T-helper 1 cell (primary cell): ENCODE measurements around the gene RNU7-1.
"Not testable (repeated sequence)": the region's sequence is repeated elsewhere in the genome, so short reads cannot be mapped to it uniquely, and the experiment has no call there.

Experiments used
- DNase-seq, 5 donors: peaks; one replicate each; pipeline ENCODE4 v3.0.0-alpha.2; 2012 to 2020
- total RNA-seq, 4 donors: gene quantifications; one replicate each; lab custom pipeline; 2026; lab: John Stamatoyannopoulos, UW

The RNU7-1 gene
- 0 reads per million in 4 donors for total RNA-seq

DNA sequence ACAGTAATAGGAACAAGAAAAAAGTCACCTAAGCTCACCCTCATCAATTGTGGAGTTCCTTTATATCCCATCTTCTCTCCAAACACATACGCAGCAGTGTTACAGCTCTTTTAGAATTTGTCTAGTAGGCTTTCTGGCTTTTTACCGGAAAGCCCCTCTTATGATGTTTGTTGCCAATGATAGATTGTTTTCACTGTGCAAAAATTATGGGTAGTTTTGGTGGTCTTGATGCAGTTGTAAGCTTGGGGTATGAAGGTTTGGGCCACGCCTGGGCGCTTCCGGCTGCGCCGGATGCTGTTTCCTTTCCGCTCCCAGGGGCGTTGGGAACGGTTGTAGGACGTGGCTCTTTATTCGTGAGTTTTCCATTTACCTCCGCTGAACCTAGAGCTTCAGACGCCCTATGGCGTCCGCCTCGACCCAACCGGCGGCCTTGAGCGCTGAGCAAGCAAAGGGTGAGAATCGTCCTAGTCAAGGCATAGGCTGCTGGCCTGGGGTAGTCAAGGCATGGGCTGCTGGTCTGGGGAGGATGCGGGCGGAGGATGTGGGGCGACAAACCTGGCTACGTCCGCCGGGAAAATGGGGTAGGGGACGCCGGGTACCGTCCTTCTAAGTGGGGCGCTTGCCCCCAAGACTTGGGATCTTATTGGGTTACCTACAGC lies at the start of gene RNU7-1, which contains the start of gene C12orf57:
RNU7-1 (plus strand) TSS at position 95 of the 659 bp plus-strand sequence.
C12orf57 (plus strand) TSS at position 301 of the 659 bp plus-strand sequence; CDS start at position 401, 100 bp downstream.
- DNase-seq: peak; percentile 57 to 95 (median 67)

GRCh38 chr12:6894321-6894720 lies 49.3 kb upstream of the RNU7-1 start:
- no peak for DNase-seq

- no peak for DNase-seq
Measured at GRCh38 chr12:6896846-6897435, 46.7 kb upstream of the RNU7-1 start.

DNA sequence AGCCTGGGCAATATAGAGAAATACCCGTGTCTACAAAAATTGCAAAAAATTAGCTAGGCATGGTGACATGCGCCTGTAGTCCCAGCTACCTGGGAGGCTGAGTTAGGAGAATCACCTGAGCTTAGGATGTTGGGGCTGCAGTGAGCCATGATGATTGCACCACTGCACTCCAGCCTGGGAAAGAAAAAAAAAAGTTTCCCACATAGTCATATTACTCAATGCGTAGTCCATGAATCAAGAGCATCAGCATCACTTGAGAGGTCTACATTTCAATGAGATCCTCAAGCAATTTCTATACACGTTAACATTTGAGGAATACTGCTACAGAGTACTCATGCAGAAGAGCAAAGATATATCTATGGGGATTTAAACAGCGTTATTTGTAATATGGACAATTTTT lies 44.2 kb upstream of the RNU7-1 start:
- no peak for DNase-seq

DNA sequence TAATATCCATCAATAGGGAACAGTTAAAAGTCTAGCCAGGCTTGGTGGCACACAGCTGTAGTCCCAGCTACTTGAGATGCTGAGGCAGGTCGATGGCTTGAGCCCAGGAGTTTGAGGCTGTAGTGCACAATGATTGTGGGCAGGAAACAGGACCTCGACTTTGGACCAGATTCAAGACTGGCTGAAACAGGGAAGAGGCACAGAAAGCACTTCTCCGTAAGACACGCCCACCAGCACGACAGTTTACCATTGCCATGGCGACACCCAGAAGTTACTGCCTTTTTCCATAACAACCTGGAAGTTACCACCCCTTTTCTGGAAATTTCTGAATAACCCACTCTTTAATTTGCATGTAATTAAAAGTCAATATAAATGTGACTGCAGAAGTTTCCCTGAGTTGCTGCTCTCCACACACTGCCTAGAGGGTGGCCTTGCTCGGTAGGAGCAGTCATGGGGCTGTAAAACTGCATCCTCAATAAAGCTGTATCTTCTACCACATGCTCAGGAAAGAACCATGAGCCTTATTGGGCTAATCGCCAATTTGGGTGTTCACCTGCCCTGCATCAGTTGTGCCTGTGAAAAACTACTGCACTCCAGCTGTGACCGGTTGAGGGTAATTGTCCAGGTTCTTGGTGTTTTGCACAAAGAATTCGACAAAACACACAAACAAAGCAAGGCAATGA lies 43.6 kb upstream of the RNU7-1 start:
- no peak for DNase-seq

DNA sequence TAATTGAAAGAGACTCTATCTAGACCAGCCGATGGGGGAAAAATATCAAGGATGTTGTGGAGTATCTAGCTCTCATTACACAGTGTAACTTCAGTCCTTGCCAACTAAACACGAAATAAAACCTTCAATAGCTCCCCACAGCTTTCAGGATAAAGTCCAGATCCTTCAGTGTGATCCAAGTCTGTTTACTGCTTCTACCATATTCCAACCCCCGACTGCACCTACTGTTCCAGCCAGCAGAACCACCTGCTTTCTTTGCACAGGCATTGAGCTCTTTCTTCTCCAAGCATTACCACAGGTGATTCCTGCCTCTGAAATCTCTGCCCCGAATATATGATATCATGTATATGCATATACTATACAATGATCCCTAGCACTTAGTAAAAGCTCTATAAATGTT lies 41.2 kb upstream of the RNU7-1 start:
- DNase-seq: no peak

DNA sequence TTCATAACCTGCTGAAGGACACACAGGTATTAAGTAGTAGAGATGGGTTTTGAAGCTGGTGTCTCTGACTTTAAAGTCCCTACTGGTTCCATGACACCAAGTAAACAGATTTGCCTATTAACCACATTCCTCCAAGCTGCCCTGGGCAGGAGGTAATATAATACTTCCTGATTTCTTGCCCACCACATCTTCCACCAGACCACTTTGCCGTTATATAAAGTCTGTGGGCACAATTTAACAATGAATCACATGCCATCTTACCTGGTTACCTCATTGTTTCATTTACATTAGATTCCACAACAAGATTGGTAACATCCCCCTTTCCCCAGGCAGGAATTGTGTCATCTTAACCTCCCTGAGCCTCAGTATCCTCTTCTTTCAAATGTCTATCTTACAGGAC lies 39.9 kb upstream of the RNU7-1 start:
- no peak for DNase-seq

GRCh38 chr12:6904280-6905276 lies 39.0 kb upstream of the RNU7-1 start, which contains the start of gene LRRC23:
TSS of gene LRRC23 (plus strand) at chr12:6904822. CDS start at chr12:6905634, 812 bp downstream.
- DNase-seq: peak; percentile 94 to 99 (median 96)

- no peak for DNase-seq
Measured at GRCh38 chr12:6905414-6906040, 38.1 kb upstream of the RNU7-1 start.

- DNase-seq: not testable (repeated sequence)
Measured at GRCh38 chr12:6908141-6908540, 35.5 kb upstream of the RNU7-1 start.

- DNase-seq: no peak
Measured at GRCh38 chr12:6909421-6910145, 34.0 kb upstream of the RNU7-1 start.

GRCh38 chr12:6912164-6912935 lies 31.3 kb upstream of the RNU7-1 start:
- no peak for DNase-seq

GRCh38 chr12:6914246-6914946 lies 29.2 kb upstream of the RNU7-1 start, which contains the start of gene ENO2:
TSS of gene ENO2 (plus strand) at chr12:6914580. CDS start at chr12:6915833, 1,253 bp downstream.
- DNase-seq: peak; percentile 70 to 87 (median 78)

DNA sequence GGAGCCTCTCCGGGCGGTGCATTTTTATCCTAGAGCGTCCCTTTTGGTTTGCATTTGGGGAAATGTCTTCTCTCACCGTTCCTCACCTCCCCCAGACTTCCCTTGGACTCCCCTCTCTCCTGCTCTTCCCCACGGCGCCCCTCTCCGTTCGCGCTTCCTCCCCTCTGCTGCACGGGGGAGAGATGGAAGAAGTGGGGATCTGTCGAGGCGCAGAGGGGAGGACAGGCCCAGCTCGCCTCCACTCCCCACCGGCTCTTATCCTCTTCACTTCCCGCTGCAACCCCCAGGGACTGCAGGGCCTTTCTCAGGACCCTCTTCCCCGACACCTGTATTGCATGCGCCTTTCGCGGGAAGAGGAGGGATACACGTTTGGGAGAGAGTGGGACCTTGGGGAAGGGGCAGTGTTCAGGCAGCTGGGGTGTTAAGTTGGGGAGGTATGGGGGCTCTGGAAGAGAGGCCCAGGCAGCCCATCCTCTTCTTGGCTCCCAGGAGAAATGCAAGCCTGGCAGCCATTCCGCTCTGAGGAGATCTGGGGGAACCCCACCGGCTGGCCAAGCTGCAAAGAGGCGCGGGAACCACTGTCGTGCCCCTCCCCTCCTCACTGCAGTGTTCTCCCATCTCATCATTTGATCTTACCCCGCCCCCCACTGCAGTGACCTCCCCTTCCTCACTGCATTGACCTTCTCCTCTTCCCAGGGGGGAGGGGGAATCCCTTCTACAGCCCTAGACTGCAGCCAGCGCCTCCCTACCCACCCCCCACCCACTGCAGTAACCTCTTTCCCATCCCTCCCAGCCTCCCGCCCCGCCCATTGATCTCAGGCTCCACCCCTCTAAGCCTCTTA lies 28.4 kb upstream of the RNU7-1 start:
- DNase-seq: no peak

DNA sequence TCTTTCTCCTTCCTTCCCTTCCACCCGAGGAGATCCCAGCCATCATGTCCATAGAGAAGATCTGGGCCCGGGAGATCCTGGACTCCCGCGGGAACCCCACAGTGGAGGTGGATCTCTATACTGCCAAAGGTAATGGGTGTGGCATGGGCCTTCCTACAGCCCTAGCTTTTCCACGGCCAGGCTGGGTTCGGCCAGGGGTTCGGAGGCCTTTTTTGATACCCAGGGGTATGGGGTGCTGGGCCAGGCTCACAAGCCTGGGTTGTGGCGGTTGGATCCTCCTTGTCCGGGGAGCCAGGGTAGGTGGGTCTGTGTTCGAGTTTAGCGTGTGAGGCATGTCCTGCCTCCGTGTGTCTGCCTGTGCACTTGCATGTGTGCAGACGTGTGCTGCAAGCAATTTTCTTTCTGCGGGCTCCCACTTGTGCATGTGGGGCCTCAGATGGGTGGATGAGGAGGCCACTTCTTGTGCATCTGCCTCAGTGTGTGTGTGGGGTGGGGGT lies 27.8 kb upstream of the RNU7-1 start:
- DNase-seq: no peak

GRCh38 chr12:6916426-6917200 lies 27.0 kb upstream of the RNU7-1 start:
- DNase-seq: no peak

- no peak for DNase-seq
Measured at GRCh38 chr12:6917491-6918231, 26.0 kb upstream of the RNU7-1 start.
